Measurements from ENCODE around the gene LRRFIP1. TPM values are rescaled to one million over a fixed set of nuclear protein-coding genes. Genes with fewer than 3 reads are reported as not detected.

The LRRFIP1 gene
- total RNA-seq, 3 donors from 2014 or later (not counting 1 experiment from before 2014, with no cell fraction given), result 163 to 207 (median 188) TPM

- Histone ChIP-seq H3K27me3 (ENCODE audit: control insufficient read depth, insufficient read depth, low read length) (no peaks in the 10 kb centered on the region), H3K9me3 (ENCODE audit: control insufficient read depth, insufficient read depth, low read length) (no peaks in the 10 kb centered on the region), H3K27ac (ENCODE audit: low read length) (no peak overlapping the region), H3K4me3 (ENCODE audit: low read length) (no peak overlapping the region), H3K4me1 (ENCODE audit: control insufficient read depth, insufficient read depth, low read length) (peaks cover 18% of the 10 kb centered on the region), H3K36me3 (ENCODE audit: control insufficient read depth, insufficient read depth, low read length) (no peaks in the 10 kb centered on the region)
- Mint-ChIP-seq H3K4me1 (peaks cover 16 to 34% of the 10 kb centered on the region in 2 donors), H3K36me3 (no peaks in the 10 kb centered on the region), H3K9me3 (no peaks in the 10 kb centered on the region), H3K27ac (peak overlapping the region; percentile 85 to 93), H3K4me3 (no peak overlapping the region), H3K27me3 (ENCODE audit: low read depth in 2 of 2) (no peaks in the 10 kb centered on the region)
- ATAC-seq (no peak), DNase-seq (no peak)
- TF ChIP-seq CTCF (IDR thresholded peaks at IDR 0.05), result no peak
- intact Hi-C loops (cut with micrococcal nuclease), result no loop called here
- 93% methylated on average over 14 of the region's 14 CpGs for WGBS (ENCODE audit: insufficient coverage)
Measured at GRCh38 chr2:237601453-237602116, 25.8 kb upstream of the LRRFIP1 start.

GRCh38 chr2:237602409-237602808 is 25.0 kb upstream of the LRRFIP1 start:
- intact Hi-C loops (cut with micrococcal nuclease), result no loop called here
- Mint-ChIP-seq H3K4me1 (peaks cover 16 to 32% of the 10 kb centered on the region in 2 donors), H3K27ac (peak overlapping the region; percentile 85 to 93), H3K9me3 (no peaks in the 10 kb centered on the region), H3K27me3 (ENCODE audit: low read depth in 2 of 2) (no peaks in the 10 kb centered on the region), H3K36me3 (no peaks in the 10 kb centered on the region), H3K4me3 (no peak overlapping the region)
- H3K4me3 ChIP-seq (ENCODE audit: low read length), result no peak overlapping the region
- H3K4me1 ChIP-seq (ENCODE audit: control insufficient read depth, insufficient read depth, low read length), result peaks cover 18% of the 10 kb centered on the region
- H3K9me3 ChIP-seq (ENCODE audit: control insufficient read depth, insufficient read depth, low read length), result no peaks in the 10 kb centered on the region
- no peak for TF ChIP-seq CTCF (IDR thresholded peaks at IDR 0.05)
- DNase-seq (no peak), ATAC-seq (no peak)
- no peaks in the 10 kb centered on the region for H3K27me3 ChIP-seq (ENCODE audit: control insufficient read depth, insufficient read depth, low read length)
- WGBS (ENCODE audit: insufficient coverage), result 97% methylated on average over 5 of the region's 7 CpGs
- no peak overlapping the region for H3K27ac ChIP-seq (ENCODE audit: low read length)
- H3K36me3 ChIP-seq (ENCODE audit: control insufficient read depth, insufficient read depth, low read length), result no peaks in the 10 kb centered on the region

DNA sequence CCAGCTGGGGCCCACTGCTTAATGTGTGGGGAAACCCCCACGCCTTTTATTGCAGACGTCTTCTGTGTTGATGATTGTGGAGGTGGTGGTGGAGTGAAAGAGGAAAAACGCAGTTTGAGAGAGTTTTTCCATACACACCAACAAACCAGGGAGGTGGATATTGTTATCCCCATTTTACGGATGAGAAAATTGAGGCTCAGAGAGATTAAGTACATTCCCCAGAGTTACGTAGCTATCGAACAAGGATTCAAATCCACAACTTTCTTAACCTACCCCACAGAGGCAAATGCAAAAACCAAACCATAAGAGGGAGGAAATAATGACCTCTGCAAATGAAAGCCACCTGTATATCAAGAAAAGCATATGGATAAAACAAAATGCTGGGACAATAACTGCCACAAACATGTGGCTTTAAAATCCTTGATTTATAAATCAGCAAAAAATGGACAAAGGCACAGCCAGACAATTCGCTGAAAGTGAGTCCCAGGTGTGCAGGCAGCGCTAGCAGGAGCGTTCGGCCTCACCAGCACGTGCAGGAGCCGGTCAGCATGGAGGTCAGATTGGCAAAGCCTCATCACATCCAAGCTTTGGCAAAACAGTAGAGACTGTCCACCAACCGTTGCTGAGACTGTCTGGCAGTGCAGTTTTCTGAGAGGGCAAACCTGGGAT is 24.2 kb upstream of the LRRFIP1 start:
- intact Hi-C loops (cut with micrococcal nuclease), result no loop called here
- Mint-ChIP-seq H3K27me3 (ENCODE audit: low read depth in 2 of 2) (peaks cover 0 to 4% of the 10 kb centered on the region in 2 donors), H3K4me1 (peaks cover 16 to 24% of the 10 kb centered on the region in 2 donors), H3K9me3 (no peaks in the 10 kb centered on the region), H3K4me3 (peak overlapping the region; percentile 74), H3K36me3 (no peaks in the 10 kb centered on the region), H3K27ac (peak overlapping the region; percentile 85 to 93)
- Histone ChIP-seq H3K27ac (ENCODE audit: low read length) (peak overlapping the region; percentile 77), H3K9me3 (ENCODE audit: control insufficient read depth, insufficient read depth, low read length) (no peaks in the 10 kb centered on the region), H3K27me3 (ENCODE audit: control insufficient read depth, insufficient read depth, low read length) (no peaks in the 10 kb centered on the region), H3K4me1 (ENCODE audit: control insufficient read depth, insufficient read depth, low read length) (peaks cover 18% of the 10 kb centered on the region), H3K36me3 (ENCODE audit: control insufficient read depth, insufficient read depth, low read length) (no peaks in the 10 kb centered on the region), H3K4me3 (ENCODE audit: low read length) (peak overlapping the region; percentile 23)
- no peak for TF ChIP-seq CTCF (IDR thresholded peaks at IDR 0.05)
- ATAC-seq, result no peak
- no peak for DNase-seq
- WGBS (ENCODE audit: insufficient coverage), result 61% methylated on average over 11 of the region's 13 CpGs
